ENCODE data around the gene TMEFF2.

Gene TMEFF2

GRCh38 chr2:192005211-192005610 is 189.5 kb downstream of the TMEFF2 start:
- DNase-seq = no peak

- DNase-seq = no peak
Measured at GRCh38 chr2:192004188-192004963, 190.4 kb downstream of the TMEFF2 start.

GRCh38 chr2:192002418-192002817 is 192.3 kb downstream of the TMEFF2 start:
- no peak for DNase-seq

- no peak for DNase-seq
Measured at GRCh38 chr2:192000196-192000980, 194.3 kb downstream of the TMEFF2 start.

GRCh38 chr2:191999101-191999841 is 195.5 kb downstream of the TMEFF2 start:
- no peak for DNase-seq

GRCh38 chr2:191995285-191995684 is 199.4 kb downstream of the TMEFF2 start:
- DNase-seq = no peak

GRCh38 chr2:191994749-191995148 is 200.0 kb downstream of the TMEFF2 start:
- no peak for DNase-seq

GRCh38 chr2:191991442-191991841 is 203.3 kb downstream of the TMEFF2 start:
- no peak for DNase-seq

GRCh38 chr2:191985740-191986139 is 209.0 kb downstream of the TMEFF2 start:
- no peak for DNase-seq

GRCh38 chr2:191983591-191983990 is 211.1 kb downstream of the TMEFF2 start:
- no peak for DNase-seq

- DNase-seq = no peak
Measured at GRCh38 chr2:191983186-191983585, 211.5 kb downstream of the TMEFF2 start.

GRCh38 chr2:191981706-191982105 is 213.0 kb downstream of the TMEFF2 start:
- DNase-seq = no peak

GRCh38 chr2:191980483-191980882 is 214.2 kb downstream of the TMEFF2 start:
- DNase-seq = no peak

- no peak for DNase-seq
Measured at GRCh38 chr2:191979221-191979730, 215.5 kb downstream of the TMEFF2 start.

- no peak for DNase-seq
Measured at GRCh38 chr2:191977754-191978153, 217.0 kb downstream of the TMEFF2 start.

- DNase-seq = no peak
Measured at GRCh38 chr2:191976436-191976835, 218.3 kb downstream of the TMEFF2 start.

- no peak for DNase-seq
Measured at GRCh38 chr2:191974676-191975075, 220.1 kb downstream of the TMEFF2 start.

GRCh38 chr2:191970867-191971266 is 223.9 kb downstream of the TMEFF2 start:
- DNase-seq = no peak

- DNase-seq = no peak
Measured at GRCh38 chr2:191968120-191968519, 226.6 kb downstream of the TMEFF2 start.

GRCh38 chr2:191965733-191966132 is 229.0 kb downstream of the TMEFF2 start:
- DNase-seq = no peak

- DNase-seq = no peak
Measured at GRCh38 chr2:191961556-191961955, 233.2 kb downstream of the TMEFF2 start.

GRCh38 chr2:191959209-191959608 is 235.5 kb downstream of the TMEFF2 start:
- peak; percentile 76 for DNase-seq

All from DMS79 (cell line).